ENCODE results near the gene MT1H.

DNA sequence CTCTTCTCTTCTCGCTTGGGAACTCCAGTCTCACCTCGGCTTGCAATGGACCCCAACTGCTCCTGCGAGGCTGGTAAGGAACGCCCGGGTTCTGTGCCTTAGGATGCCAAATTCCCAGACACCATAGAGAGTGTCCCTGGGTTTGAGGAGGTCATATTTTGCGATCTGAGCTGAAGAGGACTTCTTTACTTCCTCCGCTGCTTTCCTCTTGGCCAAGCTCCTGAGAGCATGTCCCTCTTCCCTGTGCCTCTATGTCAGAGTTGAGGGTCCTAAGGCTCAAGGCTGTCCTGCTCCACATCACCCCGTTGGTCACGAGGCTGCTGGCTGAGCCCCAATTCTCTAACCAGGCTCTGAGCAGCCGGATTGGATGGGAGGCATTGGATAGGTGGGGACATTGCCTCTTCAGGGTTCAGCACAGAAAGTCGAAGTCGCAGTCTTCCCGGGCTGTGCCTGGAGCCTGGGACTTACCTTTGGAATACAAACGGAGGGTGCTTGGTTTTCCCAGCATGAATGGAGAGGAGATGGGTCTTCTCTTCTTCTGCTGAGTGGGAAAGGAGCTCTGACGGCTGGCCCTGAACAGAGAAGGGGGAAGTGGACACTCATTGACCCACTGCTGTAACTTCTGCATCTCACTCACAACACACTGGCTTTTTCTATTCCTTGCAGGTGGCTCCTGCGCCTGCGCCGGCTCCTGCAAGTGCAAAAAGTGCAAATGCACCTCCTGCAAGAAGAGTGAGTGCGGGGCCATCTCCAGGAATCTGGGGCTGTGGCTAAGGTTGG is 416 bp downstream of the MT1H start:
- TF ChIP-seq CTCF (tag by site-specific recombination; IDR thresholded peaks at IDR 0.05): no peak
- no peak for TF ChIP-seq MEIS1 (CRISPR knock-in tag; IDR thresholded peaks at IDR 0.05; ENCODE audit: borderline replicate concordance)
- TF ChIP-seq ZSCAN5A (tag by site-specific recombination; IDR thresholded peaks at IDR 0.05): no peak
